HG03066 (cell line): ENCODE measurements around the gene TUBGCP2.

Experiments used
- ATAC-seq: cut with Tn5 transposase; IDR thresholded peaks from one replicate; pipeline ENCODE4 v1.9.1; 2021; ENCODE audit warnings: low read depth; ENCODE audit not compliant: unreplicated experiment

Gene TUBGCP2

GRCh38 chr10:133251388-133252222, 57.1 kb downstream of the TUBGCP2 start:
- no peak for ATAC-seq

- ATAC-seq: no peak
These were observed 58.5 kb downstream of the TUBGCP2 start for GRCh38 chr10:133249975-133250754.

- no peak for ATAC-seq
These were observed 59.4 kb downstream of the TUBGCP2 start for GRCh38 chr10:133249094-133249780.

- no peak for ATAC-seq
These were observed 60.3 kb downstream of the TUBGCP2 start for GRCh38 chr10:133248334-133248715.

- ATAC-seq: no peak
These were observed 60.9 kb downstream of the TUBGCP2 start for GRCh38 chr10:133247681-133248333.

- no peak for ATAC-seq
These were observed 62.4 kb downstream of the TUBGCP2 start for GRCh38 chr10:133246236-133246626.

- no peak for ATAC-seq
These were observed 63.0 kb downstream of the TUBGCP2 start for GRCh38 chr10:133245439-133246235.

- ATAC-seq: no peak
These were observed 65.1 kb downstream of the TUBGCP2 start for GRCh38 chr10:133243593-133243992.

- no peak for ATAC-seq
These were observed 65.9 kb downstream of the TUBGCP2 start for GRCh38 chr10:133242611-133243356.

- no peak for ATAC-seq
These were observed 67.0 kb downstream of the TUBGCP2 start for GRCh38 chr10:133241501-133242205.

- ATAC-seq: no peak
These were observed 68.7 kb downstream of the TUBGCP2 start for GRCh38 chr10:133239990-133240389.

- no peak for ATAC-seq
These were observed 70.2 kb downstream of the TUBGCP2 start for GRCh38 chr10:133238466-133238804.

GRCh38 chr10:133237588-133238465, 70.8 kb downstream of the TUBGCP2 start, which contains the start of gene VENTX:
Gene VENTX, plus strand, starts transcription at chr10:133237855. Its CDS starts 60 bp downstream, at chr10:133237915.
- no peak for ATAC-seq

- ATAC-seq: no peak
These were observed 71.5 kb downstream of the TUBGCP2 start for GRCh38 chr10:133237241-133237587.

GRCh38 chr10:133236401-133237240, 72.1 kb downstream of the TUBGCP2 start:
- no peak for ATAC-seq

- ATAC-seq: no peak
These were observed 72.7 kb downstream of the TUBGCP2 start for GRCh38 chr10:133235932-133236331.
